ENCODE data around the gene OPA1. TPM values are rescaled to one million over a fixed set of nuclear protein-coding genes. Genes with fewer than 3 reads are reported as not detected.

The OPA1 gene
- total and polyA plus RNA-seq, 2 experiments from 2014 or later = 24.9 to 89.9 TPM

DNA sequence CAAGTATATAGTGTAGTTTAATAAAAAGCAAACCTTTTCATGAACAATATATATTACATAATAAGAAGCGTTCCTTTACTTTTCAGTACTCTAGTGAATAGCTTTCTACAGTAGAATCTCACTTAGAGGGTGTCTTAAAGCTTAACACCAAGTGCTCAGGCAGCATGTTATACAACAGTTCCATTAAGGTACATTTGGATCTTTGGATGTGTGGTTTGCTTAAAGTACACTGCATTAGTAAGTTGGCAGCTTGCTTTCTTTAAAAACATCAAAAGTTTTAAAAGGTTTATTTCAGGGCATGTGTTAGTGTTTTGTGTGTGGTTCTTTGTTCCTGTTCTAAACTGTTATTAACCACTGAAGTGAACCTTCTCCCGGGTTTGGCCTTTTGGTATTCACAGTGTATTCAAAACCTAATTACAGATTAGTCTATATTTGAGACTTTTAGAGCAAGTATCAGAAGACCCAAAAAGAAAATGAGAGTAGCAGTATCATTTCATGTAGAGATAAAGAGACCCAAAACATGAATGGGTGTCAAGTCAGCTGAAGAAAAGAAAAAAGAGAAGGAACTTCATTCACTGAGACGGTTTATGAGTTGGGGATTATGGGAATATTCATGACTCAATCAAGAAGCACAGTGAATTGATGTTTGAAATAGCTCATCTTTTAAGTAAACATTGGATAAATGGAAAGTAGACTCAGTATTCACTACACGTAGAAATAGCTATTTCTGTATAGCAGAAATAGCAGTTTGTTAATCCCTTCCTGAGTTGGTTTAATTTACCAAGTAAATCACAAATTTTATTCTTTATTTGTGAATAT, 93.9 kb downstream of the OPA1 start:
- H3K27me3 ChIP-seq (ENCODE audit: insufficient read depth) = no peaks in the 10 kb centered on the region
- ATAC-seq = no peak
- TF ChIP-seq, protein P1, sequence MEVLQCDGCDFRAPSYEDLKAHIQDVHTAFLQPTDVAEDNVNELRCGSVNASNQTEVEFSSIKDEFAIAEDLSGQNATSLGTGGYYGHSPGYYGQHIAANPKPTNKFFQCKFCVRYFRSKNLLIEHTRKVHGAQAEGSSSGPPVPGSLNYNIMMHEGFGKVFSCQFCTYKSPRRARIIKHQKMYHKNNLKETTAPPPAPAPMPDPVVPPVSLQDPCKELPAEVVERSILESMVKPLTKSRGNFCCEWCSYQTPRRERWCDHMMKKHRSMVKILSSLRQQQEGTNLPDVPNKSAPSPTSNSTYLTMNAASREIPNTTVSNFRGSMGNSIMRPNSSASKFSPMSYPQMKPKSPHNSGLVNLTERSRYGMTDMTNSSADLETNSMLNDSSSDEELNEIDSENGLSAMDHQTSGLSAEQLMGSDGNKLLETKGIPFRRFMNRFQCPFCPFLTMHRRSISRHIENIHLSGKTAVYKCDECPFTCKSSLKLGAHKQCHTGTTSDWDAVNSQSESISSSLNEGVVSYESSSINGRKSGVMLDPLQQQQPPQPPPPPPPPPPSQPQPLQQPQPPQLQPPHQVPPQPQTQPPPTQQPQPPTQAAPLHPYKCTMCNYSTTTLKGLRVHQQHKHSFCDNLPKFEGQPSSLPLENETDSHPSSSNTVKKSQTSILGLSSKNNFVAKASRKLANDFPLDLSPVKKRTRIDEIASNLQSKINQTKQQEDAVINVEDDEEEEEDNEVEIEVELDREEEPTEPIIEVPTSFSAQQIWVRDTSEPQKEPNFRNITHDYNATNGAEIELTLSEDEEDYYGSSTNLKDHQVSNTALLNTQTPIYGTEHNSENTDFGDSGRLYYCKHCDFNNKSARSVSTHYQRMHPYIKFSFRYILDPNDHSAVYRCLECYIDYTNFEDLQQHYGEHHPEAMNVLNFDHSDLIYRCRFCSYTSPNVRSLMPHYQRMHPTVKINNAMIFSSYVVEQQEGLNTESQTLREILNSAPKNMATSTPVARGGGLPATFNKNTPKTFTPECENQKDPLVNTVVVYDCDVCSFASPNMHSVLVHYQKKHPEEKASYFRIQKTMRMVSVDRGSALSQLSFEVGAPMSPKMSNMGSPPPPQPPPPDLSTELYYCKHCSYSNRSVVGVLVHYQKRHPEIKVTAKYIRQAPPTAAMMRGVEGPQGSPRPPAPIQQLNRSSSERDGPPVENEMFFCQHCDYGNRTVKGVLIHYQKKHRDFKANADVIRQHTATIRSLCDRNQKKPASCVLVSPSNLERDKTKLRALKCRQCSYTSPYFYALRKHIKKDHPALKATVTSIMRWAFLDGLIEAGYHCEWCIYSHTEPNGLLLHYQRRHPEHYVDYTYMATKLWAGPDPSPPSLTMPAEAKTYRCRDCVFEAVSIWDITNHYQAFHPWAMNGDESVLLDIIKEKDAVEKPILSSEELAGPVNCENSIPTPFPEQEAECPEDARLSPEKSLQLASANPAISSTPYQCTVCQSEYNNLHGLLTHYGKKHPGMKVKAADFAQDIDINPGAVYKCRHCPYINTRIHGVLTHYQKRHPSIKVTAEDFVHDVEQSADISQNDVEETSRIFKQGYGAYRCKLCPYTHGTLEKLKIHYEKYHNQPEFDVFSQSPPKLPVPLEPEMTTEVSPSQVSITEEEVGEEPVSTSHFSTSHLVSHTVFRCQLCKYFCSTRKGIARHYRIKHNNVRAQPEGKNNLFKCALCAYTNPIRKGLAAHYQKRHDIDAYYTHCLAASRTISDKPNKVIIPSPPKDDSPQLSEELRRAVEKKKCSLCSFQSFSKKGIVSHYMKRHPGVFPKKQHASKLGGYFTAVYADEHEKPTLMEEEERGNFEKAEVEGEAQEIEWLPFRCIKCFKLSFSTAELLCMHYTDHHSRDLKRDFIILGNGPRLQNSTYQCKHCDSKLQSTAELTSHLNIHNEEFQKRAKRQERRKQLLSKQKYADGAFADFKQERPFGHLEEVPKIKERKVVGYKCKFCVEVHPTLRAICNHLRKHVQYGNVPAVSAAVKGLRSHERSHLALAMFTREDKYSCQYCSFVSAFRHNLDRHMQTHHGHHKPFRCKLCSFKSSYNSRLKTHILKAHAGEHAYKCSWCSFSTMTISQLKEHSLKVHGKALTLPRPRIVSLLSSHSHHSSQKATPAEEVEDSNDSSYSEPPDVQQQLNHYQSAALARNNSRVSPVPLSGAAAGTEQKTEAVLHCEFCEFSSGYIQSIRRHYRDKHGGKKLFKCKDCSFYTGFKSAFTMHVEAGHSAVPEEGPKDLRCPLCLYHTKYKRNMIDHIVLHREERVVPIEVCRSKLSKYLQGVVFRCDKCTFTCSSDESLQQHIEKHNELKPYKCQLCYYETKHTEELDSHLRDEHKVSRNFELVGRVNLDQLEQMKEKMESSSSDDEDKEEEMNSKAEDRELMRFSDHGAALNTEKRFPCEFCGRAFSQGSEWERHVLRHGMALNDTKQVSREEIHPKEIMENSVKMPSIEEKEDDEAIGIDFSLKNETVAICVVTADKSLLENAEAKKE (CRISPR knock-in tag; IDR thresholded peaks at IDR 0.05) = no peak
- TF ChIP-seq JUNB (IDR thresholded peaks at IDR 0.05; ENCODE audit: unreplicated experiment) (no peak), POLR2AphosphoS5 (IDR thresholded peaks at IDR 0.05; ENCODE audit: low read depth) (no peak), CREB1 (CRISPR knock-in tag; IDR thresholded peaks at IDR 0.05; ENCODE audit: low read depth) (no peak), ZNF331 (CRISPR knock-in tag; IDR thresholded peaks at IDR 0.05; ENCODE audit: low read depth) (no peak), EZH2phosphoT487 (IDR thresholded peaks at IDR 0.05; ENCODE audit: unreplicated experiment) (no peak), NANOG (IDR thresholded peaks at IDR 0.05; ENCODE audit: borderline replicate concordance) (no peak)
- TF ChIP-seq, protein P2, sequence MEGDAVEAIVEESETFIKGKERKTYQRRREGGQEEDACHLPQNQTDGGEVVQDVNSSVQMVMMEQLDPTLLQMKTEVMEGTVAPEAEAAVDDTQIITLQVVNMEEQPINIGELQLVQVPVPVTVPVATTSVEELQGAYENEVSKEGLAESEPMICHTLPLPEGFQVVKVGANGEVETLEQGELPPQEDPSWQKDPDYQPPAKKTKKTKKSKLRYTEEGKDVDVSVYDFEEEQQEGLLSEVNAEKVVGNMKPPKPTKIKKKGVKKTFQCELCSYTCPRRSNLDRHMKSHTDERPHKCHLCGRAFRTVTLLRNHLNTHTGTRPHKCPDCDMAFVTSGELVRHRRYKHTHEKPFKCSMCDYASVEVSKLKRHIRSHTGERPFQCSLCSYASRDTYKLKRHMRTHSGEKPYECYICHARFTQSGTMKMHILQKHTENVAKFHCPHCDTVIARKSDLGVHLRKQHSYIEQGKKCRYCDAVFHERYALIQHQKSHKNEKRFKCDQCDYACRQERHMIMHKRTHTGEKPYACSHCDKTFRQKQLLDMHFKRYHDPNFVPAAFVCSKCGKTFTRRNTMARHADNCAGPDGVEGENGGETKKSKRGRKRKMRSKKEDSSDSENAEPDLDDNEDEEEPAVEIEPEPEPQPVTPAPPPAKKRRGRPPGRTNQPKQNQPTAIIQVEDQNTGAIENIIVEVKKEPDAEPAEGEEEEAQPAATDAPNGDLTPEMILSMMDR (conservative IDR thresholded peaks at IDR 0.05; ENCODE audit: low read depth in 2 of 2) = no peak
- TF ChIP-seq, protein P3, sequence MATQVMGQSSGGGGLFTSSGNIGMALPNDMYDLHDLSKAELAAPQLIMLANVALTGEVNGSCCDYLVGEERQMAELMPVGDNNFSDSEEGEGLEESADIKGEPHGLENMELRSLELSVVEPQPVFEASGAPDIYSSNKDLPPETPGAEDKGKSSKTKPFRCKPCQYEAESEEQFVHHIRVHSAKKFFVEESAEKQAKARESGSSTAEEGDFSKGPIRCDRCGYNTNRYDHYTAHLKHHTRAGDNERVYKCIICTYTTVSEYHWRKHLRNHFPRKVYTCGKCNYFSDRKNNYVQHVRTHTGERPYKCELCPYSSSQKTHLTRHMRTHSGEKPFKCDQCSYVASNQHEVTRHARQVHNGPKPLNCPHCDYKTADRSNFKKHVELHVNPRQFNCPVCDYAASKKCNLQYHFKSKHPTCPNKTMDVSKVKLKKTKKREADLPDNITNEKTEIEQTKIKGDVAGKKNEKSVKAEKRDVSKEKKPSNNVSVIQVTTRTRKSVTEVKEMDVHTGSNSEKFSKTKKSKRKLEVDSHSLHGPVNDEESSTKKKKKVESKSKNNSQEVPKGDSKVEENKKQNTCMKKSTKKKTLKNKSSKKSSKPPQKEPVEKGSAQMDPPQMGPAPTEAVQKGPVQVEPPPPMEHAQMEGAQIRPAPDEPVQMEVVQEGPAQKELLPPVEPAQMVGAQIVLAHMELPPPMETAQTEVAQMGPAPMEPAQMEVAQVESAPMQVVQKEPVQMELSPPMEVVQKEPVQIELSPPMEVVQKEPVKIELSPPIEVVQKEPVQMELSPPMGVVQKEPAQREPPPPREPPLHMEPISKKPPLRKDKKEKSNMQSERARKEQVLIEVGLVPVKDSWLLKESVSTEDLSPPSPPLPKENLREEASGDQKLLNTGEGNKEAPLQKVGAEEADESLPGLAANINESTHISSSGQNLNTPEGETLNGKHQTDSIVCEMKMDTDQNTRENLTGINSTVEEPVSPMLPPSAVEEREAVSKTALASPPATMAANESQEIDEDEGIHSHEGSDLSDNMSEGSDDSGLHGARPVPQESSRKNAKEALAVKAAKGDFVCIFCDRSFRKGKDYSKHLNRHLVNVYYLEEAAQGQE (IDR thresholded peaks at IDR 0.05; ENCODE audit: unreplicated experiment) = no peak
- TF ChIP-seq, protein P4, sequence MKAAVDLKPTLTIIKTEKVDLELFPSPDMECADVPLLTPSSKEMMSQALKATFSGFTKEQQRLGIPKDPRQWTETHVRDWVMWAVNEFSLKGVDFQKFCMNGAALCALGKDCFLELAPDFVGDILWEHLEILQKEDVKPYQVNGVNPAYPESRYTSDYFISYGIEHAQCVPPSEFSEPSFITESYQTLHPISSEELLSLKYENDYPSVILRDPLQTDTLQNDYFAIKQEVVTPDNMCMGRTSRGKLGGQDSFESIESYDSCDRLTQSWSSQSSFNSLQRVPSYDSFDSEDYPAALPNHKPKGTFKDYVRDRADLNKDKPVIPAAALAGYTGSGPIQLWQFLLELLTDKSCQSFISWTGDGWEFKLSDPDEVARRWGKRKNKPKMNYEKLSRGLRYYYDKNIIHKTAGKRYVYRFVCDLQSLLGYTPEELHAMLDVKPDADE (IDR thresholded peaks at IDR 0.05) = no peak

More for the DNA sequence above, 93.9 kb downstream of the OPA1 start:
- Mint-ChIP-seq H3K9me3 (no peaks in the 10 kb centered on the region), H3K4me1 (no peaks in the 10 kb centered on the region), H3K27ac (no peak overlapping the region), H3K4me3 (no peak overlapping the region), H3K27me3 (ENCODE audit: insufficient read depth, low read depth, poor library complexity) (no peaks in the 10 kb centered on the region), H3K36me3 (ENCODE audit: low read depth) (no peaks in the 10 kb centered on the region; the same call in 2 of the 3 replicates)
- Histone ChIP-seq H3K4me2 (no peak overlapping the region), H3F3A (replicated peaks; ENCODE audit: low read depth) (no peaks in the 10 kb centered on the region), H3K79me2 (replicated peaks; ENCODE audit: insufficient read depth) (no peaks in the 10 kb centered on the region), H4K20me1 (replicated peaks; ENCODE audit: insufficient read depth) (no peaks in the 10 kb centered on the region), H2AFZ (no peak overlapping the region), H3K4me3 (no peak overlapping the region), H3K4me1 (ENCODE audit: insufficient read depth) (no peaks in the 10 kb centered on the region), H3K36me3 (ENCODE audit: insufficient read depth) (no peaks in the 10 kb centered on the region), H3K27ac (ENCODE audit: low read depth) (no peak overlapping the region), H3K9me2 (ENCODE audit: insufficient read depth) (no peaks in the 10 kb centered on the region)
- no peak for DNase-seq (ENCODE audit: low spot score)

All from GM23338 (cell line).